Stimulated activated CD8-positive, alpha-beta memory T cell treated with anti-CD3 and anti-CD28 coated beads, Interleukin-2, amount 100 ng/mL, for 1 hour (primary cell): Measurements from ENCODE around the gene NLRP8.
"Not testable (repeated sequence)": the region's sequence is repeated elsewhere in the genome, so short reads cannot be mapped to it uniquely, and the experiment has no call there.

ENCODE experiments used
- DNase-seq, 2 donors: peaks; one replicate each; pipeline ENCODE4 v3.0.0-alpha.2; 2020; ENCODE audit warnings: low read depth in 2 of 2

Gene NLRP8

DNA sequence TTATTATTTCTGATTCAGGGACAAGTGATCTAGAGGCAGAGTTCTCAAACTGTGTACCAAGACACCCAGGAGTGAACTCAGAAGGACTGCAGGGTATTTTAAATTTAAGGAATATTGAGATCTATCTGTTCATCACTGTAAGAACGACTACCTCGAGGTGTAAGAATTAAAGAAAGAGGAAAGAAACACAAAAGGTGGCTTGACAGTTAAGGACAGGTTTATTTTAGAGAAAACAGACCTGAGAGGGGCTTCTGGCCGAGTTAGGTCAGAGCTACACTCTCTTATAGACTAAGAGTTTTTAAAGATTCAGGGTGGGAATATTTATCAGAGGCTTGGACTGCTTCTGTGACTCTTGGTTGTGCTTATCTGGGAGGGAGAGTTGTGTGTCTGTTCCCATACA is 26.4 kb downstream of the NLRP8 start:
- DNase-seq: no peak

DNA sequence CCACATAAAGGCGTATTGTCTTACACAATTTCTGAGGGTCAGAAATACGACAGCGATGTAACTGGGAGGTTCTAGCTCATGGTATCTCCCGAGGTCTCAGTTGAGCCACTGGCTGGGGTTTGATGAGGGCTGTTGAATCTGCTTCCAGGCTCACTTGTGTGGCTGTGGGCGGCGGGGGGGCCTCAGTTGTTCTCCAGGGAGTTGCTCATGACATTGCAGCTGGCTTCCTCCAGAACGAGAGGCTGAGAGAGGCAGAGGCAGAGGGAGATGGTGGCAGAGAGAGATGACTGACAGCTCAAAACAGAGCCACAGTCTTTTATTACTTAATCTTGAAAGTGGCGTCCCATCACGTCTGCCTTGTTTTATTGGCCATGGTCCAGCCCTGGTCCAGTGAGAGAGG is 32.8 kb downstream of the NLRP8 start:
- DNase-seq: no peak

DNA sequence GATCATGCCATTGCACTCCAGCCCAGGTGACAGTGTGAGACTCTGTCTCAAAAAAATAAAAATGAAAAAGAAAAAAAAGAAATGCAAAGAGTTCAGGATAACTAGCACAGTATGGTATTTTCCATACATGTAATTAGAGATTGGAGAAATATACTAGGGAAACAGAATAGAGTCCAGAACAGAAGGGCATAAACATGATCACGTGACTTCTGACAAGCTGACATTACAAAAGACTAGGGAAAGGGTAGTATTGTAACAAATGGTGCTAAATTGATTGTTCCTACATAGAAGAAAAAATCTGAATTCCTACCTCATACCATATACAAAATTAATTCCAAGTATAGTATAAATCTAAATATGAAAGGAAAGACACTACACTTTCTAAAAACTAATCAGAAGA is 37.6 kb downstream of the NLRP8 start:
- DNase-seq: no peak

DNA sequence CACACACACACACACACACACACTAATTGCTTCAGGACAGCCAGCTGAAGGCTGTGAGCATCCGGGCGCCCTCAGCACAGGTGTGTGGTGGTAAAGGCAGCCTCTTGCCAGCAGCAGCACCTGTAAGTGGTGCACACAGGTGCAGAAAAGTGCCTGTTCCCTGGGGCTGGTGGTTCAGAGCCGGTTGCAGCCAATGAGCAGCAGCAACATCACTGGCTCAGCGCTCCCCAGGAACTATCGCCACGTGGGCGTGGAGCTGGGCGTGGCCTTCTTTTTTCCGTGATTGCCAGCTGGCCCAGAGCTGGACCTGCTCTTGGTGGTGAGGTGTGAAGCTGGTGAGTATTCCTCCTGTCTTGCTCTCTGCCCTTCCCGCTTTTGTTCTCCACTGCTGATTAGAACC is 38.9 kb downstream of the NLRP8 start, which contains the start of gene NLRP5:
Gene NLRP5, plus strand, starts transcription at position 289 of the 400 bp plus-strand sequence.
- no peak for DNase-seq

DNA sequence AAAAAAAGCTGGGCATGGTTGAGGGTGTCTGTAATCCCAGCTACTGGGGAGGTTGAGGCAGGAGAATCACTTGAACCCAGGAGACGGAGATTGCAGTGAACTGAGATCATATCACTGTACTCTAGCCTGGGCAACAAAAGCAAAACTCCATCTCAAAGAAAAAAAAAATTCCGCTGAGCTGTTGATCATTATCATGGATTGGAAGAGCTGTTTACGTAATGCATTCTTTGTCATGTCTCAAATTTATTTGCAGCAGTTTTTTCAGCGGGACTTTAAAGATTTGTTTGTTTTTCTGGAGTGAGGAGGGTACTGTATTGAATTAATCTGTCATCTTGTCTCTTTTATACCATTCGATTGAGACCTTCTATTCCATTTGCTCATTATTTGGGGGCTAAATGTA is 43.2 kb downstream of the NLRP8 start:
- DNase-seq: no peak

DNA sequence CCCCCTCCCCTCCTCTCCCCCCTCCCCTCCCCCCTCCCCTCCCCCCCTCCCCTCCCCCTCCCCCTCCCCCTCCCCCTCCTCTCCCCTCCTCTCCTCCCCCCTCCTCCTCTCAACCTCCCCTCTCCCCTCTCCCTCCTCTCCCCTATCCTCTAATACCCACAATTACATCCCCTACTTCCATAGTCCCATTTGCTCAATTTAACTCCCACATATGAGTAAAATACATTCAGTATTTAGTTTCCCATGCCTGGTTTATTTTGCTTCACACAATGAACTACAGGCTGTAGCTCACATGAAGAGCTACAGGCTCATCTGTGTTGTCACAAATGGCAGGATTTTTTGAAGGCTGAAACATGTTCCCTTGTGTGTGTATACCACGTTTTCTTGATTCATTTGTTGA is 45.9 kb downstream of the NLRP8 start:
- no peak for DNase-seq

DNA sequence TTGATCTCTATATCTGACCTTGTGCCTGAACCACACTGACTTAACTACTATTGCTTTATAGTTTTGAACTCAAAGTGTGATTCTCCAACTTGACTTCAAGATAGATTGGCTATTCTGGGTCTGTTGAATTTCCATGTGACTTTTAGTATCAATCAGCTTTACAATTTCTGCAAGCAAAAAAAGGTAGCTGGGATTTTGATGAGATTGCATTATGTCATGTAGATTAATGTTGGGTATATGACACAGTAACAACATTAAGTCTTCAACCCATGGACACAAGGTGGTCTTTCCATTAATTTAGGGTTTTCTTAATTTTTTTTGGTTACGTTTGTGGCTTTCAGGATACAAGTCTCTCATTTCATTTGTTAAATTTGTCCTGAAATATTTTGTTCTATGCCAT is 67.1 kb downstream of the NLRP8 start:
- DNase-seq: no peak

DNA sequence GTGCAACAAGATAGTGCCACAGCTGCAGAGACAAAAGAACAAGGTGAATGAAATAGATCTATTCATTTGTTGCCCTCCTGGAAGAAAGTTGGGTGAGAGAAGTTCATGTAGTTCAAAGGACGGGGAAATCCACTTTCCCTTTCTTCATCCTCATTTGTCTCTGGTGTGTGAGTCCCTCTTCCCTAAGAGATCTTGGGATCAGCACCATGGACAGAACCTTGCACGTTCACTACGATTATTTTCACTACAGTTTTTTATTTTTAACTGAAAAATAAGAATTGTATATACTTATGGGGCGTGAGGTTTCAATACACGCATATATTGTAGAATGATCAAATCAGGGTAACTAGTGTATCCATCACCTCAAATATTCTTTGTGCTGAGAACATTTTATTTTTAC is 68.1 kb downstream of the NLRP8 start:
- DNase-seq: no peak

DNA sequence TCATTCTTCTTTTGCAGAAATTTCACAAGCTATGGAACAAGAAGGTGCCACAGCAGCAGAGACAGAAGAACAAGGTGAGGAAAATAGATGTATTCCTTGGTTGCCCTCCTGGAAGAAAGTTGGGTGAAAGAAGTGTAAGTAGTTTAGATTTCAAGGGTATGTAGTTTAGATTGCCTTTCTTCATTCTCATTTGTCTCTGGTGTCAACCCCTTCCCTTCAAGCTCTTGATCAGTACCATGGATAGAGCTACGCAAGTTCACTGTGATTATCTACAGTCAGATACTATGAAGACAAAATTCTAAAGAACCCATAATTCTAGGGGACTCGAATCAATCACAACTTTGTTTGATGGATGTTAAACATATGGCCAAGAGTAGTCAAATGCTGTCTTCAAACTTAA is 71.7 kb downstream of the NLRP8 start:
- not testable (repeated sequence) for DNase-seq

DNA sequence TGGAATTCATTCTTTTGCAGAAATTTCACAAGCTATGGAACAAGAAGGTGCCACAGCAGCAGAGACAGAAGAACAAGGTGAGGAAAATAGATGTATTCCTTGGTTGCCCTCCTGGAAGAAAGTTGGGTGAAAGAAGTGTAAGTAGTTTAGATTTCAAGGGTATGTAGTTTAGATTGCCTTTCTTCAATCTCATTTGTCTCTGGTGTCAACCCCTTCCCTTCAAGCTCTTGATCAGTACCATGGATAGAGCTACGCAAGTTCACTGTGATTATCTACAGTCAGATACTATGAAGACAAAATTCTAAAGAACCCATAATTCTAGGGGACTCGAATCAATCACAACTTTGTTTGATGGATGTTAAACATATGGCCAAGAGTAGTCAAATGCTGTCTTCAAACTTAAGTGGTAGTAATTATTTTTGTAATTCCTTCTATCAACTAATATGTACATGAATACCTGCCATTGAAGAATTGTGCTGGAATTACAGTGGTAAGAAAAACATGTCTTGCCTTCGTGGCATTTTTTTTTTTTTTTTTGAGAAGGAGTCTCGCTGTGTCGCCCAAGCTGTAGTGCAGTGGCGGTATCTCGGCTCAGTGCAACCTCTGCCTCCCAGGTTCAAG is 72.8 kb downstream of the NLRP8 start:
- DNase-seq: not testable (repeated sequence)

DNA sequence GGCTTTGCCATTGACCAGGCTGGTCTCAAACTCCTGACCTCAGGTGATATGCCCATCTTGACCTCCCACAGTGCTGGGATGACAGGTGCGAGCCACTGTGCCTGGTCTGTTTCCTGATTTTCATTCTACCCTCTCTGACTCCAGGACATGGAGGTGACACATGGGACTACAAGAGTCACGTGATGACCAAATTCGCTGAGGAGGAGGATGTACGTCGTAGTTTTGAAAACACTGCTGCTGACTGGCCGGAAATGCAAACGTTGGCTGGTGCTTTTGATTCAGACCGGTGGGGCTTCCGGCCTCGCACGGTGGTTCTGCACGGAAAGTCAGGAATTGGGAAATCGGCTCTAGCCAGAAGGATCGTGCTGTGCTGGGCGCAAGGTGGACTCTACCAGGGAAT is 79.1 kb downstream of the NLRP8 start:
- no peak for DNase-seq
